ENCODE measurements around the gene HTATSF1. TPM values are rescaled to one million over a fixed set of nuclear protein-coding genes. Genes with fewer than 3 reads are reported as not detected.

Gene HTATSF1
- total and polyA plus RNA-seq, 9 of the 15 experiments (the other 6 are each of a cell fraction or from before 2014, with no cell fraction given), result 2.6 to 87.7 (median 42.2) TPM

DNA sequence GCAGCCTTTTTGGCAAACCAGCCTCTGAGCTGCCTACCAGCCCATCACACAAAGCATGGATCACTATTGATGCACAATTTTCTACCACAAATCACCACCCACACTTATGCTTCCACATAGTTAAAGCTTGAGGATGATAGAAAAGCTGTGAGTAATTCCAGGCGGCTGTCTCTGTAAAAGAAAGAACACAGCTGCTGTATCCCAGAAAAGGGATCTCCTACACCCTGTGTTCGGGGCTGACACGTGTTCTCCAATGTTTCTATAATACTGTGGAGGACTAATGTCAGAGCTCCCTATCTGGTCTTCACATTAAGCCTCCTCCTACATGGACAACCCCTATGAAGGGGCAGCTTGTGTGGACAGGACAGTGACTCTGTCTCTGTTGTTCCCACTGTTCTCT is 22.2 kb upstream of the HTATSF1 start:
- WGBS (ENCODE audit: insufficient coverage, low coverage, missing lambda C conversion rate), result 3% methylated on average over 3 of the region's 3 CpGs
- Histone ChIP-seq H3K9me3 (replicated peaks; ENCODE audit: control insufficient read depth, insufficient read depth, low read depth, low read length) (no peaks in the 10 kb centered on the region), H3K36me3 (ENCODE audit: control insufficient read depth, insufficient read depth, low read length) (no peaks in the 10 kb centered on the region), H3K79me2 (ENCODE audit: control insufficient read depth, insufficient read depth, low read length) (no peaks in the 10 kb centered on the region), H3K4me1 (replicated peaks in 1 of 2; ENCODE audit: control insufficient read depth in 2 of 2, insufficient read depth in 2 of 2, low read length in 2 of 2) (no peaks in the 10 kb centered on the region; a peak in 2 of 5 replicates), H3K9me1 (ENCODE audit: control insufficient read depth, insufficient read depth, low read length) (no peaks in the 10 kb centered on the region), H3K4me2 (ENCODE audit: insufficient read depth, low read length) (no peak overlapping the region), H3K27ac (ENCODE audit: extremely low read depth, low read depth, low read length) (no peak overlapping the region), H2AFZ (ENCODE audit: low read depth, low read length) (no peak overlapping the region), H4K20me1 (replicated peaks; ENCODE audit: control insufficient read depth, insufficient read depth, low read length) (no peaks in the 10 kb centered on the region; the same call in 1 of the 2 replicates), H3K4me3 (no peak overlapping the region), H3K27me3 (ENCODE audit: control insufficient read depth in 2 of 2, insufficient read depth in 2 of 2, low read length in 2 of 2) (no peaks in the 10 kb centered on the region), H3K9ac (ENCODE audit: insufficient read depth in 1 of 2, low read depth in 2 of 2, low read length in 2 of 2) (no peak overlapping the region)
- FAIRE-seq (no peak), ATAC-seq (no peak), DNase-seq (ENCODE audit: extremely low read depth in 1 of 4, low spot score in 3 of 4) (no peak)
- CTCF ChIA-PET (ENCODE audit: low intra/inter-chr PET ratio), result no interaction called here
- in situ Hi-C loops (cut with MboI), result no loop called here
- BruUV-seq (replicated peaks), result no TSS peak
- POLR2A ChIA-PET, result no interaction called here
- intact Hi-C loops (cut with micrococcal nuclease), result no loop called here
- no peak for TF ChIP-seq ERF (CRISPR knock-in tag; IDR thresholded peaks at IDR 0.05)
- TF ChIP-seq RCOR1 (IDR thresholded peaks at IDR 0.05; ENCODE audit: borderline replicate concordance in 1 of 2, low read depth in 2 of 2, low read length in 2 of 2), result no peak
- no peak for TF ChIP-seq ZBTB17 (CRISPR knock-in tag; IDR thresholded peaks at IDR 0.05)
- TF ChIP-seq, protein P1, sequence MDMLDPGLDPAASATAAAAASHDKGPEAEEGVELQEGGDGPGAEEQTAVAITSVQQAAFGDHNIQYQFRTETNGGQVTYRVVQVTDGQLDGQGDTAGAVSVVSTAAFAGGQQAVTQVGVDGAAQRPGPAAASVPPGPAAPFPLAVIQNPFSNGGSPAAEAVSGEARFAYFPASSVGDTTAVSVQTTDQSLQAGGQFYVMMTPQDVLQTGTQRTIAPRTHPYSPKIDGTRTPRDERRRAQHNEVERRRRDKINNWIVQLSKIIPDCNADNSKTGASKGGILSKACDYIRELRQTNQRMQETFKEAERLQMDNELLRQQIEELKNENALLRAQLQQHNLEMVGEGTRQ (CRISPR knock-in tag; IDR thresholded peaks at IDR 0.05), result no peak
- no peak for TF ChIP-seq RFX5 (IDR thresholded peaks at IDR 0.05; ENCODE audit: low read depth, low read length)
- no peak for TF ChIP-seq HNRNPH1 (optimal IDR thresholded peaks at IDR 0.05; ENCODE audit: low read depth, low read length)
- TF ChIP-seq, protein P2, sequence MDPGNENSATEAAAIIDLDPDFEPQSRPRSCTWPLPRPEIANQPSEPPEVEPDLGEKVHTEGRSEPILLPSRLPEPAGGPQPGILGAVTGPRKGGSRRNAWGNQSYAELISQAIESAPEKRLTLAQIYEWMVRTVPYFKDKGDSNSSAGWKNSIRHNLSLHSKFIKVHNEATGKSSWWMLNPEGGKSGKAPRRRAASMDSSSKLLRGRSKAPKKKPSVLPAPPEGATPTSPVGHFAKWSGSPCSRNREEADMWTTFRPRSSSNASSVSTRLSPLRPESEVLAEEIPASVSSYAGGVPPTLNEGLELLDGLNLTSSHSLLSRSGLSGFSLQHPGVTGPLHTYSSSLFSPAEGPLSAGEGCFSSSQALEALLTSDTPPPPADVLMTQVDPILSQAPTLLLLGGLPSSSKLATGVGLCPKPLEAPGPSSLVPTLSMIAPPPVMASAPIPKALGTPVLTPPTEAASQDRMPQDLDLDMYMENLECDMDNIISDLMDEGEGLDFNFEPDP (CRISPR knock-in tag; IDR thresholded peaks at IDR 0.05), result no peak
- TF ChIP-seq BRCA1 (IDR thresholded peaks at IDR 0.05), result no peak
- no peak for TF ChIP-seq BRCA1 (CRISPR knock-in tag; IDR thresholded peaks at IDR 0.05)
- no peak for TF ChIP-seq SREBF2 (CRISPR knock-in tag; IDR thresholded peaks at IDR 0.05)
- TF ChIP-seq, protein P3, sequence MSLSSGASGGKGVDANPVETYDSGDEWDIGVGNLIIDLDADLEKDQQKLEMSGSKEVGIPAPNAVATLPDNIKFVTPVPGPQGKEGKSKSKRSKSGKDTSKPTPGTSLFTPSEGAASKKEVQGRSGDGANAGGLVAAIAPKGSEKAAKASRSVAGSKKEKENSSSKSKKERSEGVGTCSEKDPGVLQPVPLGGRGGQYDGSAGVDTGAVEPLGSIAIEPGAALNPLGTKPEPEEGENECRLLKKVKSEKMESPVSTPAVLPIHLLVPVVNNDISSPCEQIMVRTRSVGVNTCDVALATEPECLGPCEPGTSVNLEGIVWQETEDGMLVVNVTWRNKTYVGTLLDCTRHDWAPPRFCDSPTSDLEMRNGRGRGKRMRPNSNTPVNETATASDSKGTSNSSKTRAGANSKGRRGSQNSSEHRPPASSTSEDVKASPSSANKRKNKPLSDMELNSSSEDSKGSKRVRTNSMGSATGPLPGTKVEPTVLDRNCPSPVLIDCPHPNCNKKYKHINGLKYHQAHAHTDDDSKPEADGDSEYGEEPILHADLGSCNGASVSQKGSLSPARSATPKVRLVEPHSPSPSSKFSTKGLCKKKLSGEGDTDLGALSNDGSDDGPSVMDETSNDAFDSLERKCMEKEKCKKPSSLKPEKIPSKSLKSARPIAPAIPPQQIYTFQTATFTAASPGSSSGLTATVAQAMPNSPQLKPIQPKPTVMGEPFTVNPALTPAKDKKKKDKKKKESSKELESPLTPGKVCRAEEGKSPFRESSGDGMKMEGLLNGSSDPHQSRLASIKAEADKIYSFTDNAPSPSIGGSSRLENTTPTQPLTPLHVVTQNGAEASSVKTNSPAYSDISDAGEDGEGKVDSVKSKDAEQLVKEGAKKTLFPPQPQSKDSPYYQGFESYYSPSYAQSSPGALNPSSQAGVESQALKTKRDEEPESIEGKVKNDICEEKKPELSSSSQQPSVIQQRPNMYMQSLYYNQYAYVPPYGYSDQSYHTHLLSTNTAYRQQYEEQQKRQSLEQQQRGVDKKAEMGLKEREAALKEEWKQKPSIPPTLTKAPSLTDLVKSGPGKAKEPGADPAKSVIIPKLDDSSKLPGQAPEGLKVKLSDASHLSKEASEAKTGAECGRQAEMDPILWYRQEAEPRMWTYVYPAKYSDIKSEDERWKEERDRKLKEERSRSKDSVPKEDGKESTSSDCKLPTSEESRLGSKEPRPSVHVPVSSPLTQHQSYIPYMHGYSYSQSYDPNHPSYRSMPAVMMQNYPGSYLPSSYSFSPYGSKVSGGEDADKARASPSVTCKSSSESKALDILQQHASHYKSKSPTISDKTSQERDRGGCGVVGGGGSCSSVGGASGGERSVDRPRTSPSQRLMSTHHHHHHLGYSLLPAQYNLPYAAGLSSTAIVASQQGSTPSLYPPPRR (CRISPR knock-in tag; IDR thresholded peaks at IDR 0.05; ENCODE audit: borderline replicate concordance), result no peak
- TF ChIP-seq, protein P4, sequence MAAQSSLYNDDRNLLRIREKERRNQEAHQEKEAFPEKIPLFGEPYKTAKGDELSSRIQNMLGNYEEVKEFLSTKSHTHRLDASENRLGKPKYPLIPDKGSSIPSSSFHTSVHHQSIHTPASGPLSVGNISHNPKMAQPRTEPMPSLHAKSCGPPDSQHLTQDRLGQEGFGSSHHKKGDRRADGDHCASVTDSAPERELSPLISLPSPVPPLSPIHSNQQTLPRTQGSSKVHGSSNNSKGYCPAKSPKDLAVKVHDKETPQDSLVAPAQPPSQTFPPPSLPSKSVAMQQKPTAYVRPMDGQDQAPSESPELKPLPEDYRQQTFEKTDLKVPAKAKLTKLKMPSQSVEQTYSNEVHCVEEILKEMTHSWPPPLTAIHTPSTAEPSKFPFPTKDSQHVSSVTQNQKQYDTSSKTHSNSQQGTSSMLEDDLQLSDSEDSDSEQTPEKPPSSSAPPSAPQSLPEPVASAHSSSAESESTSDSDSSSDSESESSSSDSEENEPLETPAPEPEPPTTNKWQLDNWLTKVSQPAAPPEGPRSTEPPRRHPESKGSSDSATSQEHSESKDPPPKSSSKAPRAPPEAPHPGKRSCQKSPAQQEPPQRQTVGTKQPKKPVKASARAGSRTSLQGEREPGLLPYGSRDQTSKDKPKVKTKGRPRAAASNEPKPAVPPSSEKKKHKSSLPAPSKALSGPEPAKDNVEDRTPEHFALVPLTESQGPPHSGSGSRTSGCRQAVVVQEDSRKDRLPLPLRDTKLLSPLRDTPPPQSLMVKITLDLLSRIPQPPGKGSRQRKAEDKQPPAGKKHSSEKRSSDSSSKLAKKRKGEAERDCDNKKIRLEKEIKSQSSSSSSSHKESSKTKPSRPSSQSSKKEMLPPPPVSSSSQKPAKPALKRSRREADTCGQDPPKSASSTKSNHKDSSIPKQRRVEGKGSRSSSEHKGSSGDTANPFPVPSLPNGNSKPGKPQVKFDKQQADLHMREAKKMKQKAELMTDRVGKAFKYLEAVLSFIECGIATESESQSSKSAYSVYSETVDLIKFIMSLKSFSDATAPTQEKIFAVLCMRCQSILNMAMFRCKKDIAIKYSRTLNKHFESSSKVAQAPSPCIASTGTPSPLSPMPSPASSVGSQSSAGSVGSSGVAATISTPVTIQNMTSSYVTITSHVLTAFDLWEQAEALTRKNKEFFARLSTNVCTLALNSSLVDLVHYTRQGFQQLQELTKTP (IDR thresholded peaks at IDR 0.05; ENCODE audit: low read depth in 1 of 2, partially characterized antibody in 2 of 2), result no peak

Measured in K562 (cell line).